H1 (cell line): ENCODE measurements around the gene MBP. TPM values are rescaled to one million over a fixed set of nuclear protein-coding genes. Genes with fewer than 3 reads are reported as not detected.

Experiments used
- ASH2L ChIP-seq: fragments of 200-600, 300-600 bp; sonication (generic); IDR thresholded peaks from one replicate; pipeline ENCODE4 v1.7.1; 2017; ENCODE audit warnings: low read length
- CHD7 ChIP-seq: fragments of 300-600 bp; sonication (generic); IDR thresholded peaks from 2 replicates; pipeline ENCODE4 v1.7.1; 2012; ENCODE audit warnings: low read length, moderate library complexity, mild to moderate bottlenecking, inconsistent platforms; ENCODE audit not compliant: insufficient replicate concordance
- CTCF ChIP-seq, 3 experiments: IDR thresholded peaks; 1 replicate in 2 of 3; 2 replicates in 1 of 3; pipeline versions ENCODE4 v1.5.1 to v1.6.1; 2011; ENCODE audit warnings: low read length in 3 of 3, mild to moderate bottlenecking in 3 of 3, inconsistent platforms in 2 of 3, low read depth in 1 of 3, moderate library complexity in 1 of 3; ENCODE audit not compliant: insufficient read depth in 1 of 3; ENCODE audit errors: control extremely low read depth in 1 of 3
- POU5F1 ChIP-seq: IDR thresholded peaks from 2 replicates; pipeline ENCODE4 v1.6.1; 2011; ENCODE audit warnings: low read depth, mild to moderate bottlenecking, low read length, moderate library complexity
- SP2 ChIP-seq: IDR thresholded peaks from 2 replicates; pipeline ENCODE4 v1.6.1; 2012; ENCODE audit warnings: mild to moderate bottlenecking, low read length, inconsistent platforms
- polyA plus RNA-seq, 7 experiments: library from polyadenylated mRNA; depleted of rRNA in 3 of 7; stranded (reverse) in 5 of 7; unstranded in 2 of 7; fragments of >200 nt in 5 of 7; fragments of 200-250 nt in 2 of 7; gene quantifications; 1 replicate in 5 of 7; 2 replicates in 1 of 7; 4 replicates in 1 of 7; pipeline versions ENCODE4 v1.2.1 to v1.2.3, GENCODE V29; 2011 to 2013; ENCODE audit warnings: missing spikeins in 2 of 7, mixed read lengths in 2 of 7
- total RNA-seq: library from RNA; stranded (reverse); fragmentation: NEBNext Ultra II Directional; extraction: Animal tissue kit (Norgen Biotek cat#: 25700); gene quantifications from 2 replicates; pipeline ENCODE4 v1.2.1, GENCODE V29; 2021

MBP gene
- total and polyA plus RNA-seq, 2 of the 8 experiments (the other 6 are each of a cell fraction or from before 2014, with no cell fraction given), result 7.7 to 19.2 TPM

GRCh38 chr18:76952747-76953146, 179.8 kb downstream of the MBP start (continued):
- TF ChIP-seq CHD7 (no peak), CTCF (IDR thresholded peaks at IDR 0.05; ENCODE audit: control extremely low read depth in 1 of 3, insufficient read depth in 1 of 3, low read depth in 1 of 3, low read length in 3 of 3) (no peak), ASH2L (no peak), POU5F1 (no peak), SP2 (no peak)
